ENCODE measurements around the gene TNFRSF18. TPM values are rescaled to one million over a fixed set of nuclear protein-coding genes. Genes with fewer than 3 reads are reported as not detected.

The TNFRSF18 gene
- polyA plus RNA-seq, 1 donor from 2014 or later = not detected

DNA sequence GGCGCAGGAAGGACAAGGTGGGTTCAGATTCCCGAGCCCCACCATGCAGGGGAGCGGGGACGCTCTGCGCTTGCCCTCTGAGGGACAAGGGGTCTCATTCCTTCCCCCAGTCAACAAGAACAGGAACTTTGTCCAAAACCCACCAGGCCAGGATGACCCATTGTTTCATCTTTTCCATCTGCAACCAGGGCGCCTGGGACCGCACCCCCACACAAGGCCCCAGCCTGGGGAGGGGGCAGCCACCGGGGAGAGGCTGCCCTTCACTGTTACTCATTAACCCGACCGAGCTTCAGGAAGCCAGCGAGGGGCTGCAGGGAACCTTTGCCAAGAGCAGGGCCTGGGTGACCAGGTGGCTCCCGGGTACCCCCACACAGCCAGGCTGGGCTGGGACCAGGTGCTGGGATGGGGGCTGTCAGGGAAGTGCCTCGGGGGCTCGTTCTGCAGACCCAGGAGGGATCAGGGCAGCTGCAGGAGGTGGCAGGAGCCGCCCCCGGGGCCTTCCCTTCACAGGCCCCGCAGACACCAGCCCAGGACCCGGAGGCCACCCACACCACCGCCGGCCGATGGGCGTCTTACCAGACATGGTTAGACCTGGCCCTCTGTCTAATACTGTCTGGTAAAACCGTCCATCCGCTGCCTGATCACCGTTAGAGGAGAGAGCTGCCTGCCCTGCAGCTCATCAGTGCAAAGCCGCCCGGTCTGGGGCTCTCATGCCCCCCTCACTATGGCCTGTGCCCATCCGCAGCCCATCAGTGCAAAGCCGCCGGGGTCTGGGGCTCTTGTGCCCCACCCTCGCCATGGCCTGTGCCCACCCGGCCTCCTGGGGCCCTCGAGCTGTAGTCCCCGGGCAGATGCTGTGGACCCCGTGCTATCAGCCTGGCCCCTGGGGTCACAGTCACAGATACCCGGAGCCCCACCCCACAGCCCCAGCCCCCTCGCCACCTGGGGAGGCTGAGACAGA lies 37.7 kb downstream of the TNFRSF18 start:
- TF ChIP-seq, protein P1, sequence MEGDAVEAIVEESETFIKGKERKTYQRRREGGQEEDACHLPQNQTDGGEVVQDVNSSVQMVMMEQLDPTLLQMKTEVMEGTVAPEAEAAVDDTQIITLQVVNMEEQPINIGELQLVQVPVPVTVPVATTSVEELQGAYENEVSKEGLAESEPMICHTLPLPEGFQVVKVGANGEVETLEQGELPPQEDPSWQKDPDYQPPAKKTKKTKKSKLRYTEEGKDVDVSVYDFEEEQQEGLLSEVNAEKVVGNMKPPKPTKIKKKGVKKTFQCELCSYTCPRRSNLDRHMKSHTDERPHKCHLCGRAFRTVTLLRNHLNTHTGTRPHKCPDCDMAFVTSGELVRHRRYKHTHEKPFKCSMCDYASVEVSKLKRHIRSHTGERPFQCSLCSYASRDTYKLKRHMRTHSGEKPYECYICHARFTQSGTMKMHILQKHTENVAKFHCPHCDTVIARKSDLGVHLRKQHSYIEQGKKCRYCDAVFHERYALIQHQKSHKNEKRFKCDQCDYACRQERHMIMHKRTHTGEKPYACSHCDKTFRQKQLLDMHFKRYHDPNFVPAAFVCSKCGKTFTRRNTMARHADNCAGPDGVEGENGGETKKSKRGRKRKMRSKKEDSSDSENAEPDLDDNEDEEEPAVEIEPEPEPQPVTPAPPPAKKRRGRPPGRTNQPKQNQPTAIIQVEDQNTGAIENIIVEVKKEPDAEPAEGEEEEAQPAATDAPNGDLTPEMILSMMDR (IDR thresholded peaks at IDR 0.05; ENCODE audit: poor library complexity, severe bottlenecking) = no peak
- TF ChIP-seq EZH2 (IDR thresholded peaks at IDR 0.05; ENCODE audit: borderline replicate concordance, insufficient read depth, low read length, poor library complexity, severe bottlenecking) (no peak), POLR2AphosphoS5 (IDR thresholded peaks at IDR 0.05) (no peak)
- Histone ChIP-seq H3F3A (ENCODE audit: insufficient read depth, low read length, poor library complexity, severe bottlenecking) (no peaks in the 10 kb centered on the region), H3K4me3 (ENCODE audit: low read length) (no peak overlapping the region), H3K4me2 (ENCODE audit: low read length) (no peak overlapping the region), H2AFZ (ENCODE audit: low read depth, low read length) (no peak overlapping the region), H3K27ac (ENCODE audit: low read length) (no peak overlapping the region), H4K20me1 (ENCODE audit: insufficient read depth) (no peaks in the 10 kb centered on the region), H3K36me3 (ENCODE audit: insufficient read depth, low read length) (no peaks in the 10 kb centered on the region), H3K9me2 (ENCODE audit: insufficient read depth, low read length) (no peaks in the 10 kb centered on the region), H3K9me3 (ENCODE audit: low read length) (no peaks in the 10 kb centered on the region), H3K79me2 (replicated peaks; ENCODE audit: insufficient read depth, low read length) (no peaks in the 10 kb centered on the region), H3K9ac (ENCODE audit: low read length) (no peak overlapping the region), H3K27me3 (ENCODE audit: insufficient read depth, low read depth, low read length) (no peaks in the 10 kb centered on the region)

DNA sequence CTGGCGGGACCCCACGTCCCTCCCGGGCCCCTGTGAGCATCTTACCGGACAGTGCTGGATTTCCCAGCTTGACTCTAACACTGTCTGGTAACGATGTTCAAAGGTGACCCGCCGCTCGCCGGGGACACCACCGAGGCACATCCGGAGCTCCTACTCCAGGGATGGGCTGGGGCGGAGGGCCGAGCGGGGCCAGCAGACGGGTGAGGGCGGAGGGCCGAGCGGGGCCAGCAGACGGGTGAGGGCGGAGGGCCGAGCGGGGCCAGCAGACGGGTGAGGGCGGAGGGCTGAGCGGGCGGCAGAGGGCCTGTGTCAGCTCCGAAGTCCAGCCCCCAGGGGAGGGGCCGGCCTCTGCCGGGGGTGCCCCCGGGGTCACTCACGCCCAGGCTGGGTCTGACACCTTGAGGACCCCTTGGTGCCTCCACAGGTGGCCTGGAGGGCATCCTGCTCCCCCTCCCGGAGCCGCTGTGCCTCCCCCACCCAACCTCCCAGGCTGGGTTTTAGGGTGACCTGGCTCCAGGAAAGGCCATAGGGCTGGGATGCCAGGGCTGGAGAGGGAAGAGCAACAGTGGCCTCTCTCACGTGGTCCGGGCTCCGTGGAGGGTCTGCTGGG lies 38.4 kb downstream of the TNFRSF18 start:
- H3K79me2 ChIP-seq (replicated peaks; ENCODE audit: insufficient read depth, low read length) = no peaks in the 10 kb centered on the region
- no peaks in the 10 kb centered on the region for H3K9me2 ChIP-seq (ENCODE audit: insufficient read depth, low read length)
- no peak overlapping the region for H3K4me2 ChIP-seq (ENCODE audit: low read length)
- no peaks in the 10 kb centered on the region for H4K20me1 ChIP-seq (ENCODE audit: insufficient read depth)
- no peak overlapping the region for H3K4me3 ChIP-seq (ENCODE audit: low read length)
- no peak overlapping the region for H3K27ac ChIP-seq (ENCODE audit: low read length)
- no peak overlapping the region for H2AFZ ChIP-seq (ENCODE audit: low read depth, low read length)
- no peak overlapping the region for H3K9ac ChIP-seq (ENCODE audit: low read length)
- TF ChIP-seq RAD21 (conservative IDR thresholded peaks at IDR 0.05) (no peak), POLR2AphosphoS5 (IDR thresholded peaks at IDR 0.05) (no peak), EZH2 (IDR thresholded peaks at IDR 0.05; ENCODE audit: borderline replicate concordance, insufficient read depth, low read length, poor library complexity, severe bottlenecking) (no peak), MXI1 (conservative IDR thresholded peaks at IDR 0.05; ENCODE audit: poor library complexity, severe bottlenecking) (no peak), EP300 (conservative IDR thresholded peaks at IDR 0.05; ENCODE audit: poor library complexity, severe bottlenecking) (no peak), TAF1 (IDR thresholded peaks at IDR 0.05; ENCODE audit: low read depth) (no peak), SMC3 (conservative IDR thresholded peaks at IDR 0.05; ENCODE audit: poor library complexity) (no peak)
- TF ChIP-seq, protein P1 (IDR thresholded peaks at IDR 0.05; ENCODE audit: poor library complexity, severe bottlenecking) = no peak
- TF ChIP-seq, protein P2, sequence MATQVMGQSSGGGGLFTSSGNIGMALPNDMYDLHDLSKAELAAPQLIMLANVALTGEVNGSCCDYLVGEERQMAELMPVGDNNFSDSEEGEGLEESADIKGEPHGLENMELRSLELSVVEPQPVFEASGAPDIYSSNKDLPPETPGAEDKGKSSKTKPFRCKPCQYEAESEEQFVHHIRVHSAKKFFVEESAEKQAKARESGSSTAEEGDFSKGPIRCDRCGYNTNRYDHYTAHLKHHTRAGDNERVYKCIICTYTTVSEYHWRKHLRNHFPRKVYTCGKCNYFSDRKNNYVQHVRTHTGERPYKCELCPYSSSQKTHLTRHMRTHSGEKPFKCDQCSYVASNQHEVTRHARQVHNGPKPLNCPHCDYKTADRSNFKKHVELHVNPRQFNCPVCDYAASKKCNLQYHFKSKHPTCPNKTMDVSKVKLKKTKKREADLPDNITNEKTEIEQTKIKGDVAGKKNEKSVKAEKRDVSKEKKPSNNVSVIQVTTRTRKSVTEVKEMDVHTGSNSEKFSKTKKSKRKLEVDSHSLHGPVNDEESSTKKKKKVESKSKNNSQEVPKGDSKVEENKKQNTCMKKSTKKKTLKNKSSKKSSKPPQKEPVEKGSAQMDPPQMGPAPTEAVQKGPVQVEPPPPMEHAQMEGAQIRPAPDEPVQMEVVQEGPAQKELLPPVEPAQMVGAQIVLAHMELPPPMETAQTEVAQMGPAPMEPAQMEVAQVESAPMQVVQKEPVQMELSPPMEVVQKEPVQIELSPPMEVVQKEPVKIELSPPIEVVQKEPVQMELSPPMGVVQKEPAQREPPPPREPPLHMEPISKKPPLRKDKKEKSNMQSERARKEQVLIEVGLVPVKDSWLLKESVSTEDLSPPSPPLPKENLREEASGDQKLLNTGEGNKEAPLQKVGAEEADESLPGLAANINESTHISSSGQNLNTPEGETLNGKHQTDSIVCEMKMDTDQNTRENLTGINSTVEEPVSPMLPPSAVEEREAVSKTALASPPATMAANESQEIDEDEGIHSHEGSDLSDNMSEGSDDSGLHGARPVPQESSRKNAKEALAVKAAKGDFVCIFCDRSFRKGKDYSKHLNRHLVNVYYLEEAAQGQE (IDR thresholded peaks at IDR 0.05; ENCODE audit: borderline replicate concordance) = no peak
- no peaks in the 10 kb centered on the region for H3K27me3 ChIP-seq (ENCODE audit: insufficient read depth, low read depth, low read length)
- no peaks in the 10 kb centered on the region for H3K9me3 ChIP-seq (ENCODE audit: low read length)
- no peaks in the 10 kb centered on the region for H3F3A ChIP-seq (ENCODE audit: insufficient read depth, low read length, poor library complexity, severe bottlenecking)
- no peaks in the 10 kb centered on the region for H3K36me3 ChIP-seq (ENCODE audit: insufficient read depth, low read length)

Data from neural cell (in vitro differentiated cells).